ENCODE results near the gene TACC2.
A peak's percentile ranks its signal among the peaks of the same experiment; 100 is the strongest.

The TACC2 gene

DNA sequence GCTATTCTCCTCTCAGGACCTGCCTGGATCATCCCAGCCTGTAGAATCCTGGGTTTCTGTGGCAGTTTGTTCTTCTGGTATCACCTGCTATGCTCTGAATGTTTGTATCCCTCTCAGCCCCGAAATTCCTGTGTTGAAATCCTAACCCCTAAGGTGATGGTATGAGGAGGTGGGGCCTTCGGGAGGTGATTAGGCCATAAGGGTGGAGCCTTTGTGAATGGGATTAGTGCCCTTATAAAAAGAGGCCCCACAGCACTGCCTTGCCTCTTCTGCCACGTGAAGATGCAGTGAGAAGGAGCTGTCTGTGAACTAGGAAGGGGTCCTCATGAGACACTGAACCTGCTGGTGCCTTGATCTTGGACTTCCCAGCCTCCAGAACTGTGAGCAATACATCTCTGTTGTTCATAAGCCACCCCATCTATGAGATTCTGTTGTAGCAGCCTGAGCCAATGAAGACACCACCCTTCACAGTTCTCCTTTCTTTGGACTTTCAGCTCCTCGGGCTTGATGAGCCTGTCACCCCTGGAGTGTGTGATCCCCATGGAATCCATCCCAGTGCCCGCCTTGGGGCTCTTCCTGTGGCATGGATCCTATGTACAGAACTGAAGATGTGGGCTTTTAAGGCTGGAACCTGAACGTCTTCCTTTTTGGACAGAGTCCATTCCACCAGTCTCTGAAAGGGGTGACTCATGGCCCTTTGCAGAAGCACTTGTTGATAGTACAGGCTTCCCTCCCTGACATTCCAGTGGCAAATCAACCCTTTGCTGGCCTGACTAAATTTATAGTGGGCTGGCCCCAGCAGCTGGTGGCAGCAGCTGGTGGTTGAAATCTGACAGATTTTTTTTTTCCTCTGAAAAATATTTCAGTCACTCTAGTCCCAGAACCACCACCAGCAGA, 138.0 kb downstream of the TACC2 start:
- DNase-seq = no peak

DNA sequence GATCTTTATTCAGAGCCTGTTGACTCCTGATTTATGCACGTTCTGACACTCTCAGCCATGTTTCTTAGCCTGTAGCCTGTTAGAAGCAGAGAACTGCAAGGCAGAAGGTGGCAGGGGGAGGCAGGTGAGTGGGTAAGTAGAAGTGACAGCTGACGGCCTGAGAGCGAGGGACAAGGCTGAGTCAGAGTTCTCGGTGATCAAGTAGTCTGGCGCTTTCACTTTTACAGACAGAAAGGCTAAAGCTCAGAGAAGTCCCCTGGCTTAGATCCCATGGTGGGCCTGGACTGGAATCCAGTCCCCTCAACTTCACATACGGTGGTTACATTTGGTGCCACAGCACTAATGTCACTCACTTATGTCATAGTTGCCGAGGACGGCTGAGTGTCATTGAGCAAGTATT, 139.0 kb downstream of the TACC2 start:
- DNase-seq = no peak

DNA sequence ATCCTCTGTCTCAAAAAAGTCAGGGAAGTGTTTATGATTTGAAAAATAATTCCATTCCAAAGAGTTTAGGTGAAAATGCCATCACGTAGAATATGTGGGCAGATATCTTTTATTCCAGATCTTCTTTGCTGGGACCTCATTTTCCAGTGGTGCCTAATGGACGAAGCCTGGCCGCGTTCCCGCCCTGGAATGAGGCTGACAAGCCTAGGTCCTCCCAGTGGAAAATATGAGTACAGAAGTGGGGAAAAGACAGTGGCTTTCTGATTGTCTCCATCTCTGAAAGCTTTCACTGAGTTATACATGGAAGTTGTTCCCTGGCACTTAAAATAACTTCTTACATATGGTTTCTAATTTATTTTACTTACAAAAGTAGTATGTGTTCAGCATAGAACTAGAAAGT, 139.4 kb downstream of the TACC2 start:
- no peak for DNase-seq

DNA sequence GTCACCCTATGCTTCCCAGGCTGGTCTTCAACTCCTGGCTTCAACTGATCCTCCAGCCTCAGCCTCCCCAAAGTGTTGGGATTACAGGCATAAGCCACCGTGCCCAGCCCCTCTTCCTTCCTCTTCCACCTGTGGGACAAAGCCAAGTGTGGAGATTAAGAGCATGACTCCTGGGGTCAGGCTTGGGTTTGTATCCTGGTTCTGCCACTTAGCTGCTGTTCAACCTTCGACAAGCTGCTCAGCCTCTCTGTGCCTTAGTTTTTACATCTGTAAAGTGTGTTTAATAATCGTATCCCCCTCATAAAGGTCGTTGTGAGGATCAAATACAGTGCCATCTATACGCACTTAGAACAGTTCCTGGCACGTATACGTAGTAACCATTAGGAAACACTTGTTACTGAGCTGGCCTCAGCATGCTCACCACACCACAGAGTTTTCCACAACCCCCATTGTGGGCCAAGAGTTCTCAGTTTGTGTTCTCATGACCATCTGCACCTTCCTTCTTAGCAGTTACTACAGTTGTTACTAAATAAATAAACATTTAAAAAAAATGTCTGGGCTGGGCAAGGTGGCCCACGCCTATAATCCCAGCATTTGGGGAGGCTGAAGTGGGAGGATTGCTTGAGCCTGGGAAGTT, 141.6 kb downstream of the TACC2 start:
- DNase-seq = no peak

DNA sequence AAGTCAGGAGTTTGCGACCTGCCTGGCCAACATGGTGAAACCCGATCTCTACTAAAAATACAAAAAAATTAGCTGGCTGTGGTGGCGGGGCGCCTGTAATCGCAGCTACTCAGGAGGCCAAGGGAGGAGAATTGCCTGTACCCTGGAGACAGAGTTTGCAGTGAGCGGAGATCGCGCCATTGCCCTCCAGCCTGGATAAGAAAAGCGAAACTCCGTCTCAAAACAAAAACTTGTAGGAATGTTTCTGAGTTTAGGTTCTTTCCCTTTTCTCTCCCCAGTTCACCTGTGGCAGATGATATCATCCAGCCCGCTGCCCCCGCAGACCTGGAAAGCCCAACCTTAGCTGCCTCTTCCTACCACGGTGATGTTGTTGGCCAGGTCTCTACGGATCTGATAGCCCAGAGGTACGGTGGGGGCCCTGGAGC, 143.4 kb downstream of the TACC2 start:
- DNase-seq = no peak

DNA sequence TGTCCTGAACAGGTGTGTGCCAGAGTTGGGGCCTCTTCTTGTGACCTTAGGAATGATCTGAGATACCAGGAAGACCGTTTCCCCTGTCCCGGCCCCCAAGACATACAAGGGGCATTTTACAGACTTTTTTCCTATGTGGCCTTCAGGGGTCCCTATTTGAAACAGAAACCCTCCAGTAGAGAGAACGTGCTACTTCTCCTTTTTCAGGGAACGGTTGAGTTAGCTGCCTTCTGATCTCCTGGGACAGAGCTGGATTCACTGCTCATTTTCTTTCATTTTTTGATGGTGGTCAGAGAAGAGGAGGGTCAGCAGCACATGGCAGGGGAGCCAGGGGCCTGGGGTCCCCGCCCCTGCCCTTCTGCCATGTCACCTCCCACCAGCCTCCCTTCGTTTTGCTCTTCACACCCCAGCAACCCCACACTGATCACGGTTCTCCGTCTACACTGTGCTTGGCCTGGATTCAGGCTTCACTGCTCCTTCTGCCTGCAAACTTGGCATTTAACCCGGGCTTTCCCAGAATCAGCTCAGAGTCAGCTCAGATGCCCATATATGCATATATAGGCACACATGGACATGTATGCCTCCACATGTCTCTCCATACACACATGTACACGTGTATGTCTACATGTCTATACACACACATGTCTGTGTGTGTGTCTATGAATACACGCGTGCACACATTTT, 144.1 kb downstream of the TACC2 start:
- DNase-seq = no peak

DNA sequence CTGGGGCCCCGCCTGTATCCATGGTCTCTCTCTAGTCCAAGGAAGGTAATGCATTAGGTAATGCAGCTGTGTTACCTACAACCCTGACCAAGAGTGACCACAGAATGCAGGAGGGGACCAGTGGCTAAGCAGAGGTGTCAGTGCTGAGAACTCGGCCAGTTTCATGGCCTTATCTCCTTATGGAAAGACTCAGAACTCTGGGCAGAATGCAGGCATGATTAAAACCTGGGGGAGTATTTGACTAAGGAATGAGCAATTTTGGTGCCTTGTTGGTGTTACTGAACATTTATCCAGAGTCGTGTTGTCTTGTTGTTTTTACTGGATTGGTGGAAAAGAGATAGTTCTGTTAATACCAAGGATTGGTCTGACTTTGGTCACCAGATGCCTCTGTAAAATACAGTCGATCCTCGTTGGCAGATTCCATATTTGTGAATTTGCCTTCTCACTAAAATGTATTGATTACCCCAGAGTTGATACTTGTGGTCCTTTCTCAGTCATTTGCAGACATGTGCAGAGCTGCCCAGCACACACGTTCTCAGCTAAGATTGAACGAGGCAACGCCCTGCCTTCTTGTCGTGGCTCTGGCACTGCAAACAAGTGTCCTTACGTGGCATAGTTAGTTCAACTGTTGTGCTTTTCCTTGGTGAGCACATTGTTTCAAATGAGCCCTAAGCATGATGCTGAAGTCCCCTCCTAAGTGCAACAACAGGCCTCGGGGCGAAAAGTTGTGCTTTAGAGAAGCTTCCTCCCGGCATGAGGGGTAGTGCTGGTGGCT, 146.5 kb downstream of the TACC2 start:
- DNase-seq = no peak

DNA sequence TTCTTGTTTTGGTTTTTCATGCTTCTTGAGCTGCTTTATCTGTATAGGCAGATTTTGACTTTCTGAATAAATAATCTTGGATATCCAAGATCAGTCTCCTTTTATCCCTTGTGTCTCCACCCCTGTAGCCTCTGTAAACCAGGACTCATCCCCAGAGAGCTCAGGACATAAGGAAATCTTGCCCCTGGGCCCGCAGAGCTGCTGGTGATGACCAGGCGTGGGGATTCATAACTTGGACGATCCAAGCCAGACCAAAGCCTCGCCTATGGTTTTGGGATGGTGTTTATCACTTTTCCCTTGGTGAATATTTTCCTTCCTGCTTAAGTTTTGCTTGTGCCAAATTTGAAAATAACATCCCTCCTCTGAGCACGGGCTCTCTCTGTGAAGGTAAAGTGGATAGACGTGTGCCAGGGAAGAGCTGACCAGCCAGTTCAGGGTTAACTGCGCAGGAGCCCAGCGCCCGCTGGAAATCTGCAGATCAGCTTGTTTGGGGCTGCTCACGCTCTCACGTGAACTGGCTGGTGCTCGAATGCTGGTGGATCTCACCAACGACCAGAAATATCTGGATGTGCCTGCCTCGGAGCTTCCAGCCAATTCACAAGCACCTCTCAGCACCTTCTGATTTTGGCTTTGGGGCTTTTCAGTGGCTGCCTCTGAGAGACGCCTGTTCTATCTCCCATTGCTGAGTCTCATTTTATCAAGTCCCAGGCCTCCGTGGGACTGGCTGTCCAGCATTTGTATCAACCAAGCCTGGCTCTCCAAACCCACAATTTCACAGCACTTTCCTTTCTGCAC, 150.1 kb downstream of the TACC2 start:
- no peak for DNase-seq

DNA sequence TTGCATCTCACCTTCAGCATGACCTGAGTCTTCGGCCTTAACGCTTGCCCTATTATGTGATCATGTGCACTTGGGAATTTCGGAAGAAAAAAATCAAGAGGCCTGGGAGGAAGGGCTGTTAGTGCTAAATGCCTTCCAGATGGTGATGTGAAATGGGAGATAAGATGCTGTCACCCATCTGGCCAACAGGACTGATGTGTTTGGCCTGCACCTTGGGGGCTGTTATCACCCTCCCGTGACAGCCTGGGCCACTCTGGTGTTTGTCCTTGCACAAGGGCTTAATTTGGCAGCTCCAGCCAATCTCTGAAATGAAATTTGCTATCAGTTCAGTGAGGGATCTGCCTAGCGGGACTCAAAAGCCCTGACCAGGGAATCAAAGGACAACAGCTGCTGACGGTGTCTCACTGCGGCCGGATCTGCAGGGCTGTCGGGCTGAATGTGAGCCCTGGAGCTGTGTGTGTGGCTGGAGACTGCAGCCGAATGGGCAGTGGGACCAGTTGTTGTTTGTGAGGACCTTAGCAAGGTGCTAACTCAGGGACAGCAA, 150.7 kb downstream of the TACC2 start:
- DNase-seq = no peak

DNA sequence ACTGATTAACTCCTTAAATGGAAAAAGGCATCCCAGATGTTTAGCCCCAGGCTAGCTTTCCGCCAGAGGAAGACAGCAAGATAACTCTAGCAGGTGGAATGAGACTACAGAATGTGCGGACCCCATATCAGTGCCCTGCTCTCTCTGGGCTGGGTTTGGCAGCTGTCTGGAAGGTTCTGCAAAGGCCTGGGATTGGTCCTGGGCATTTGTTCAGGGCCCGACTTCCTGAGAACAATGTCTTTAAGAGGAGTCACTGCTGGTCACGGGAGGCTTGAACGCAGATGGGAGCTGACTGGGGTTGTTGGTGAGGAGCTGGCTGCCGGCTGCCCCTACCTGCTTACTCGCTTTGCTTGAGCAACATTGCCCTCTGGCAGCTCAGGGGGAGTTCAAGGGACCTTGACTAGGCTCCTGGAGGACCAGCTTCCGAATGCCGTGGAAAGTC, 151.5 kb downstream of the TACC2 start:
- DNase-seq = no peak

DNA sequence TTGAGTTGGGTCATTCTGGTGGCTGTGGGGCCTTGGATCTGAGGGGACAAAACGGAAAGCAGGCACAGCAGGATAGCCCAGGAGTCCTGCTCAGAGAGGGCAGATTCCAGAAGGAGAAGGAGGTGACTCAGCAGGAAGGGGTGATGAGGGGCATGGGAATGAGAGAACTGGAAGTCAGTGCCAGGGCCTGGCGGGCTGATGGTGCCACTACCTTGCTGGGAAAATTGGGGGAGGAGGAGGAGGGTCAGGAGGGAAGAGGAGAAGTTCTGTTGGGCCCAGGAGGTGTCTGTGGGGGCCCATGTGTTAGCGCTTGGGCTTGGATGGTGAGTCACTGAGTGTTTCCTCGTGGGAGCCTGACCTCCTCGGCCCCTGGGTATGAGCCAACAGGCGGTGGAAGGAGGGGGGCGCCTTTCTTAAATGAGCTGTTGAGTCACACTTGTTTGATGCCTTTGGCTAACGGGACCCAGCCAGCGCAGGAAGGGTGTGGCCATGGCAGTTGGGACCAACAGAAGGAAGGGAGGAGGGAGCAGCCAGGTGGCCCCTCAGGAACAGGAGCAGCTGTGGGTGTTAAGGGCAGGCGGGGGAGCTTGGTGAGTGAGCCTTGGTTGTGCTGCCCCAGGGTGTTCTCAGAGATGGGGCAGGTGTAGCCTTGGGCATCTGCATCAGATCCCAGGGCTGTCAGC, 152.1 kb downstream of the TACC2 start:
- DNase-seq = no peak

DNA sequence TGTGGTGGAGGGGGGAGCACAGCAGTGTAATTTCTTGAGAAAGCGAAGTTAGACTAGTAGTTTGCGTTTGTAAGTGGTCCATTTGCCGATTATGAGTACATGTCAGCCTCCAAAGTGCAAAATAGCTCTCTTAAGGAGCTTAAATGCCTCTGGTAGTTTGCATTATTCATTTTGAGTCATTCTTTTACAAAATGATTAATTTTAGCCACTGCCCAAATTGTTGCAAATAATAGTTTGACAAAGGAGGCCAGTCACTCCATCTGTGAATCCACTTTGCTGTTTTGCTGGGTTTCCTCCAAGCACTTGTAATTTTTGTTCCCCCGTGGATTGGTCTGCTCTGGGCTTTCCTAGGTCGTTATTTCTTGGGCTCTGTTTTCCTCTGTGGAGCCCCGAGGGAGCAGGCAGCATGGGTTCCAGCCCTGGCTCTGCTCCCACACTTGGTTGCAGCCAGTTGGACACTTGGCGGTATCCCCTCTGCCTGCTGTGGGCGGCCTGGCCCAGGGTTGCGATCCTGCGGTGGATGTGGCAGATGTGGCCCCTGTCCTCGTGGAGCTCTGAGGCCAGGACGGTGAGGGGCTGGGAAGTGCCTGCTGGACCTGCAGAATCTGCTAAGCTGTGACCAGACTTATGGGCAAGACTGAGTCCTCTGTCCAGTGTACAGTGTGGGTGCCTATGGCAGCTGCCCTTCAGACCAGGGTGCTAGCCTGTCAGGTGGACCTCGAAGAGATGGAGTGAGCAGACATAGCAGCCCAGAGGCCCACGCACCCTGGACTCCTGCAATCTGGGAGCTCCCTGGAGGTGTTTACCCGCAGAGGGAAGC, 153.1 kb downstream of the TACC2 start:
- DNase-seq = no peak

DNA sequence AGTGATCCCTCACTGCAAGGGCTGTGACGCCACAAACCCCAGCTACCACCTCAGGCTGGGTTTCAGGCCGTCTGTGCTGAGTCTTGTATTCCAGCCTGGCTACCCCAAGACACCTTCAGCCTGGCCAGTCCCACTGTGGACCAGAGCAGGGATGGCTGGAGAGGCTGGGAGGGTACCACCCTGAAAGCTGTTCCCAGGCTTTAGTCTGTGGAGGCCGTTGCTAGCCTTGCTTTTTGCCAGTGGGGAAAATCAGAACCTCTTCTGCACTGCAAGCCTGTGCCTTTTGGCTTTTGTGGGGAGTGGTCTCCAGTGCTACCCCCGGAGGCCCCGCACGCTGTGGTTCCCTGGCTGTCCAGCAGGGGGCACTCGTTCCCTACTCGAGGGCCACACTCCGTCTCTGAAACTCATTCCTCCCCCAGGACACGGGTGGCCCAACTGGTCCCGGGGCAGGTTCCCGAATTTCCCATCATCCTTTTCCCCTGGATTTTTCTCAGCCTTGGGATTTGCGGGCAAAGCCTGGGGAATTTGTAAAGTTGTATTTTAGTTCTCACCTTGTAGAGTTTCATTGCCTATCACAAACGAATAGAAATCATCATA, 153.8 kb downstream of the TACC2 start:
- DNase-seq = peak; percentile 8

DNA sequence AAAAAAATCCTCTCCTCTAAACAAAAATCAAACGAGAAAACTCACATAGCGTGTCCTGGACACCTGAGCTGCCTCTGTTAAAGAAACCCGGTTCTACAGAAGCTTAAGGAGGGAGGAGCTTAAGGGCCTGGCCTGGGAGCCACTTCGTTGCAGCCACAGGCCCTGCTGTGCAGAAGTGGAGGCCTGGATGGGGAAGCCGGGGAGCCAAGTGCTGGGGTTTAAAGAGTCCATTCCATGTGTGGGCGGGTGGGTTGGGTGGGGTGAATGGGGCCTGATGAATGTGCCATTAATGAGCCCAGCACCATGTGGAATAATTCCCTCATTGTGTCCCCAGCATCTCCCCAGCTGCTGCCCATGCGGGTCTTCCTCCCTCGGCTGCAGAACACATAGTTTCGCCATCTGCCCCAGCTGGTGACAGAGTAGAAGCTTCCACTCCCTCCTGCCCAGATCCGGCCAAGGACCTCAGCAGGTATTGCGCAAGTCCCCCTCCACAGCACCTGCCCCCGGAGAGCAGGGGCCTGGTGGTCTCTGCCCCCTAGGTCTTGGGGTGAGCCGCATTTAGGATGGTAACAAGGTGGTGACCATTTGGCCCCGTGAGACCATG, 154.4 kb downstream of the TACC2 start:
- DNase-seq = no peak

DNA sequence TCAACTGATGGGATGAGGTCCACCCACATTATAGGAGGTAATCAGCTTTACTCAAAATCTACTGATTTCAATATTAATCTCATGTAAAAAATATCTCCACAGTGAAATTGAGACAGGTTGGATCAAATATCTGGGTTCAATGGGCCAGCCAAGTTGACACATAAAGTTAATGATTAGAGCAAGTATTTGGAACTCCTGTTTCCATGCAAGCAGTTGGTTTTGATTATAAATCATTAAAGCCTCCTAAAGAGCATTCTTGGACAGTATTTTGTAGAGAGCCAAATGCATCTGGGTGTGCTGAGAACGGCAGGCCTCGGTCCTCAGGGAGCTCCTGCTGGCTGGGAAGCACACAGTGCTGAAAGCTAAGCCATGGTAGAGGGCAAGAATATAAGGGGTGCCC, 155.2 kb downstream of the TACC2 start:
- no peak for DNase-seq

DNA sequence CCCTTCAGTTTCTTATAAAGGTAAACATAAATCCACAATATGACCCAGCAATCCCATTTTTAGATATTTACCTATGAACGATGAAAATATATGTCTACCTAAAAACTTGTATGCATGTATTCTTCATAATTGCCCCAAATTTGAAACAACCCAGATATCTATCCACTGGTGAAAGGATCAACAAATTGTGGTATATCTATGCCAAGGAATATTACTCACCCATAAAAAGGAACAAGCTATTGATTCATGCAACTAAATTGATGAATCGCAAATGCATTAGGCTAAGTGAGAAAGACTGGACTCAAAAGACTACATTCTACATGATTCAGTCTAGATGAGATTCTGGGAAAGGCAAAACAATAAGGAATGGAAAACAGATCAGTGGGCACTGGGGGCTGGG, 156.2 kb downstream of the TACC2 start:
- DNase-seq = no peak

DNA sequence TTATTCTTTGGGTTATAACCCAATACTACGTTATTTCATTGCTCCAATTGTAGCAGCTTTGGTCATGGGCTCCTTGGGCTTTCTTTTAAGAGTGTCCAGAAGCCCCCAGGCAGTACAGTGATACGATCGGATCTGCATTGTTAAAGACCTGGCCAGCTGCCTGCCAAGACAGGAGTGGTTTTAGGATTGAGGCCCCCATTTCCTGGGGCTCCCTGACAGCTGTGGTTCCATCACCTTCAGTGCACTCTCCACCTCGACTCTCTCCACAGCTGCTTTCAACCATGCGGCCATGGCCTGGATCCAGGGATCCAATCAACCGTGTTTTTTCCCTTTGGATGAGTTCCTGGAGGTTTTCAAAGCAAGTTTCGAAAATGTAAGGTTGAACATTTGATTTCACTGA, 158.7 kb downstream of the TACC2 start:
- no peak for DNase-seq

DNA sequence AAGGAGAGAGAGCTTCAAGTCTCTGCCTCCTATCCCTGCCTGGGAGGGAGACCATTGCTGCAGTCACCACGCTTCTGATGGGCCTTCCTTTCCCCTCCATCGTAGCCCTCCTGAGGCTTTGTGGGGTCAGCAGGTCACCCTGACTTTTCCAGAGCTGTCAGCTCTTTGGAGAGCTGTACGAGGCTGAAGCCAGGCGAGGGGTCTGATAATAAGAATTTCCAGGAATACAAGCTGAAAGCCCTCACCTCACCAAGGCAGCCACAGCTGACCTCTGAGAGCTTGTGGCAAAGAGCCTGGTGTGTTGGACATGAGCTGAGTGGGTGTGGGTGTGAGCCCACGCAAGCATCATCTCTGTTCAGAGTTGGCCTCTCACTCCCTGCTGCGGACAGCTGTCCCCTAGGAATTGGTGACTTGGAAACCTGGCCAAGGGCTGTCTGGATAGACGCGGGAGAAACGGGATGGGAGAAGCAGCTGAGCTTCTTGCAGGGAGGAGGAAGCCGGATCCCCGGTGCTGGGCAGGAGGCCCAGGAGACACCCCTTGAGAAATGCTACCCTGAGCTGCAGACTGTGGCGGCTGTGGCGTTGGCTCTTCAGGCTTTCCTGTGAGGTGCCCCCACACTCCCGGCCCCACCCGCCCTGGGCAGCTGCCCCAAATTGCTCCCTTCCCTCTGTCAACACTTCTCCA, 160.1 kb downstream of the TACC2 start:
- DNase-seq = no peak
